KMS-11 (cell line): ENCODE results near the gene PLXND1.

Experiments
- H2AFZ ChIP-seq: fragments of 200-600 bp; sonication (generic); 2 replicates; pipeline ENCODE4 v1.6.1; 2016; ENCODE audit warnings: antibody characterized with exemption, mixed run types, low read depth
- H3K27ac ChIP-seq: fragments of 200-600 bp; sonication (generic); 2 replicates; pipeline ENCODE4 v1.6.1; 2016; ENCODE audit warnings: mild to moderate bottlenecking, mixed run types
- H3K27me3 ChIP-seq: fragments of 200-600 bp; sonication (generic); 2 replicates; pipeline ENCODE4 v1.6.1; 2017; ENCODE audit warnings: mild to moderate bottlenecking, low read depth, mixed run types, moderate library complexity; ENCODE audit not compliant: insufficient read depth
- H3K36me3 ChIP-seq: fragments of 200-600 bp; sonication (generic); 2 replicates; pipeline ENCODE4 v1.6.1; 2017; ENCODE audit warnings: mild to moderate bottlenecking, mixed run types; ENCODE audit not compliant: insufficient read depth
- H3K4me1 ChIP-seq: fragments of 200-600 bp; sonication (generic); 2 replicates; pipeline ENCODE4 v1.6.1; 2016; ENCODE audit warnings: mild to moderate bottlenecking, low read depth, mixed run types; ENCODE audit not compliant: poor library complexity, severe bottlenecking
- H3K4me2 ChIP-seq: fragments of 200-600 bp; sonication (generic); 2 replicates; pipeline ENCODE4 v1.7.0; 2016; ENCODE audit warnings: mild to moderate bottlenecking, mixed run types
- H3K4me3 ChIP-seq: fragments of 200-600 bp; sonication (generic); IDR thresholded peaks from 2 replicates; pipeline ENCODE4 v1.6.1; 2017; ENCODE audit warnings: low read depth, low read length, mixed read lengths; ENCODE audit not compliant: insufficient read depth
- H3K79me2 ChIP-seq: fragments of 200-600 bp; sonication (generic); 2 replicates; pipeline ENCODE4 v1.6.1; 2016; ENCODE audit warnings: low read depth, mixed run types; ENCODE audit not compliant: insufficient read depth
- H3K9ac ChIP-seq: fragments of 200-600 bp; sonication (generic); 2 replicates; pipeline ENCODE4 v1.6.1; 2016; ENCODE audit warnings: mild to moderate bottlenecking, mixed run types
- H4K20me1 ChIP-seq: fragments of 200-600 bp; sonication (generic); 2 replicates; pipeline ENCODE4 v1.6.1; 2016; ENCODE audit warnings: mild to moderate bottlenecking, mixed run types; ENCODE audit not compliant: insufficient read depth
- CTCF ChIP-seq: fragments of 200-600 bp; sonication (generic); conservative IDR thresholded peaks from 2 replicates; pipeline ENCODE4 v1.6.1; 2017; ENCODE audit warnings: low read depth, mild to moderate bottlenecking, antibody characterized with exemption, low read length, moderate library complexity, mixed read lengths

PLXND1 gene

DNA sequence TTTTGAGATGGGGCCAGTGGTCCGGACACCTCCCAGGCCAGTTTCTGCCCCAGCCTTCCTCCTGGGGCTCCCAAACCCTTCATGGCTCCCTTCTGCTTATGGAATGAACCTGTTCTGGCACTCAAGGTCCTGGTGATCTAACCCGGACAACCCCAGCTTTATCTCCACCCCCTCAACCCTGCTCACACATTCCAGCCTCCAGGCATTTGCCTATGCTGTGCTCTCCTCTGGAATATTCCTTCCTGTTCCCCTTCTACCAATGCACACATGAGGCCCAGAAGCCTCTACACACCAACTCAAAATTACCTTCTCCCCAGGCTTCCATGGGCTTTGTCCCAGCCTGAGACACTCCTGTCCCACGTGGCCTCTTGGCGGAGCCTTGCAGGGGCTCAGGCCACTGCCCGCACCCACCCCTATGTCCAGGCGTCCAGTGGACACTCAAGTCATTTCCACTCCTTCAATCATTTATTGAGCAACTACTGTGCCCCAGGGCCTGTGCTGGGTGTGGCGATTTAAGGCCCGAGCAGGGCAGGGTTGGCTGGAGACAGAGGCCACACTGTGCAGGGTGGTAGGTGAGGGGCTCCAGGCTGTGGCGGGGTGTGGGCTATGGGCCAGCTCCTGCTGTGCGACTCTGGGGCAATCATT is 18.8 kb downstream of the PLXND1 start:
- Histone ChIP-seq H3K27me3 (no peaks in the 10 kb centered on the region), H3K36me3 (no peaks in the 10 kb centered on the region), H3K9ac (no peak overlapping the region), H3K27ac (no peak overlapping the region), H3K4me2 (no peak overlapping the region), H3K4me3 (no peak overlapping the region), H3K4me1 (no peaks in the 10 kb centered on the region), H2AFZ (no peak overlapping the region), H3K79me2 (no peaks in the 10 kb centered on the region), H4K20me1 (no peaks in the 10 kb centered on the region)
- TF ChIP-seq CTCF: no peak

GRCh38 chr3:129586746-129587430 is 19.6 kb downstream of the PLXND1 start:
- Histone ChIP-seq H3K9ac (no peak overlapping the region), H2AFZ (no peak overlapping the region), H3K4me2 (no peak overlapping the region), H3K27me3 (no peaks in the 10 kb centered on the region), H3K4me1 (no peaks in the 10 kb centered on the region), H4K20me1 (no peaks in the 10 kb centered on the region), H3K27ac (no peak overlapping the region), H3K36me3 (no peaks in the 10 kb centered on the region), H3K79me2 (no peaks in the 10 kb centered on the region), H3K4me3 (no peak overlapping the region)
- TF ChIP-seq CTCF: no peak

GRCh38 chr3:129585949-129586657 is 20.4 kb downstream of the PLXND1 start:
- Histone ChIP-seq H3K79me2 (no peaks in the 10 kb centered on the region), H3K36me3 (no peaks in the 10 kb centered on the region), H4K20me1 (no peaks in the 10 kb centered on the region), H3K27ac (no peak overlapping the region), H3K27me3 (no peaks in the 10 kb centered on the region), H3K4me3 (no peak overlapping the region), H2AFZ (no peak overlapping the region), H3K4me2 (no peak overlapping the region), H3K9ac (no peak overlapping the region), H3K4me1 (no peaks in the 10 kb centered on the region)
- TF ChIP-seq CTCF: no peak

- no peaks in the 10 kb centered on the region for H3K79me2 ChIP-seq
- H3K4me2 ChIP-seq: no peak overlapping the region
- H3K9ac ChIP-seq: no peak overlapping the region
- no peak for TF ChIP-seq CTCF
- no peaks in the 10 kb centered on the region for H4K20me1 ChIP-seq
- no peak overlapping the region for H3K4me3 ChIP-seq
- no peaks in the 10 kb centered on the region for H3K36me3 ChIP-seq
- no peak overlapping the region for H2AFZ ChIP-seq
- H3K4me1 ChIP-seq: no peaks in the 10 kb centered on the region
- H3K27ac ChIP-seq: no peak overlapping the region
- no peaks in the 10 kb centered on the region for H3K27me3 ChIP-seq
These were observed 21.8 kb downstream of the PLXND1 start for GRCh38 chr3:129584631-129585030.
